GM19452 (cell line): Measurements from ENCODE around the gene SCLY.
A peak's percentile ranks its signal among the peaks of the same experiment; 100 is the strongest.
"Not testable (repeated sequence)": the region's sequence is repeated elsewhere in the genome, so short reads cannot be mapped to it uniquely, and the experiment has no call there.

Experiments
- ATAC-seq: cut with Tn5 transposase; IDR thresholded peaks from one replicate; pipeline ENCODE4 v1.9.1; 2021; ENCODE audit not compliant: unreplicated experiment

SCLY gene, protein sequence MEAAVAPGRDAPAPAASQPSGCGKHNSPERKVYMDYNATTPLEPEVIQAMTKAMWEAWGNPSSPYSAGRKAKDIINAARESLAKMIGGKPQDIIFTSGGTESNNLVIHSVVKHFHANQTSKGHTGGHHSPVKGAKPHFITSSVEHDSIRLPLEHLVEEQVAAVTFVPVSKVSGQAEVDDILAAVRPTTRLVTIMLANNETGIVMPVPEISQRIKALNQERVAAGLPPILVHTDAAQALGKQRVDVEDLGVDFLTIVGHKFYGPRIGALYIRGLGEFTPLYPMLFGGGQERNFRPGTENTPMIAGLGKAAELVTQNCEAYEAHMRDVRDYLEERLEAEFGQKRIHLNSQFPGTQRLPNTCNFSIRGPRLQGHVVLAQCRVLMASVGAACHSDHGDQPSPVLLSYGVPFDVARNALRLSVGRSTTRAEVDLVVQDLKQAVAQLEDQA

DNA sequence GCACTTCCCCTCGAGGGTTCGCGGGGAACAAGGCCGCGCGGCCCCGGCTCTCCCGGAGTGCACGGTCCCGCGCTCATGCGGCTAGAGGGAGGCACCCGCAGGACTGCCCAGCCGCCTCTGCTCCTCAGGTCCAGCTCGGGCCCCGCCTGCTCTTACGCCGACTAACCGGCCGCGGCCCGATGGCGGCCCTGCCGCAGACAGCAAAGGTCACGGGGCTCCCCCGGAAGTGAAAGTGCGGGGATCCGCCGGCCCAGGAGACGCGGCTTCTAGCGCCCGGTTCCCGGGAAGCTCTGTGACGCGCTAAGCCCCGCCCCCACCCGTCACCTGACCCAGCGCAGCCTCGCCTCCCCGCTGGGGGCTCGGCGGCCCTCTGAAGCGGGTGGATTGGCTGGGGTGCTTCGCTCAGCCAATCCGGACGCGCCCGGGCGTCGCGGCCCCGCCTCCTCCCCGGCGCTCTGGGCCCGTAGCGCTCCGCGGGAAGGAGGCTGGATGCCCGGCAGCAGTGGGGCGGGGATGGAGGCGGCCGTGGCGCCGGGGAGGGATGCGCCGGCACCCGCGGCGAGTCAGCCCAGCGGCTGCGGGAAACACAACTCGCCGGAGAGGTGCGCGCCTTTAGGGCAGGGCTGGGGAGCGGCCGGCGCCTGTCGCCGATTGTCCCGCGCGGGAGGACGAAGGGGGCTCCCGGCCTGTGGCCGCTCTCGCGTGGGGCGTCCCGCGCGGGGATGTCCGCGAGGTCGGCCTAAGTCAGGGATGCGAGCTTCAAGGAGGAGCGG lies at the start of gene SCLY:
SCLY (plus strand) TSS at position 460 of the 773 bp plus-strand sequence; CDS start at position 514, 54 bp downstream.
- ATAC-seq = peak; percentile 95

DNA sequence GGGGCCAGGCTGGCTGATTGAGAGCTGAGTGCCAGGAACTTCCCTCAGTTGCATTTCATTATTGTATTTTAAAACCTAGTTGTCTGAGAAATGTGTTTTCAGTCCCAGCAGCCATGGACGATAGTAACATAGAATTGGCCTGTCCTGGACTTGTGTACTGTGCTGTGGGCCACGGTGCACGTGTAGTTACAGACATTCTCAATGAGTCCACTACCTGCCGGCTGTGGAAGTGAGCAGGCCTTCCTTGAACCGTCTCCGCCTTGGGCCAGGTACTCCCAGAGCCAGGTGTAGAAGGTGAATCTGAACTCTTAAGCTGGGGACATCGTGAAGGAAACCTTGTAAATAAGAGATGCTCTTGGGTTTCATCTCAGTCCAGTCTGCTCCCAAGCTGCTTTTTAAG lies 47.0 kb upstream of the SCLY start:
- ATAC-seq = no peak

DNA sequence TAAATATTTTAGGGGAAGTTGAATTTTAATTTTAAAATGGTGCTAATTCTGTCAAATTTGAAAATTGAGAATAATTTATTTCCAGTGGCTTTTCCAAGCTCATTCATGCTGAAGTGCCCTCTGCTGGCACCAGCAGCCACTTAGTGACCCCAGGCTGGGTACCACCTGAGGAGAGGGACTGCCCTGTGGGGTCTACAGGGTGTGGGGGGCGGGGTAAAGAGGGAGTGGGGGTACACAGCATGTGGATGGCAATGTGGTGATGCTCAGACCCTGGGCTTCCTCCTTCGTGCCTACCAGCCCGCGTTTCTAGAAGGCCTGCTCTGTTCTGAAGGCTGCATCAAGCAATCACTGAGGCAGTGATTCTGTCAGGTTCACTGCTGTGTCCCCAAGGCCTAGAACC lies 45.1 kb upstream of the SCLY start:
- no peak for ATAC-seq

DNA sequence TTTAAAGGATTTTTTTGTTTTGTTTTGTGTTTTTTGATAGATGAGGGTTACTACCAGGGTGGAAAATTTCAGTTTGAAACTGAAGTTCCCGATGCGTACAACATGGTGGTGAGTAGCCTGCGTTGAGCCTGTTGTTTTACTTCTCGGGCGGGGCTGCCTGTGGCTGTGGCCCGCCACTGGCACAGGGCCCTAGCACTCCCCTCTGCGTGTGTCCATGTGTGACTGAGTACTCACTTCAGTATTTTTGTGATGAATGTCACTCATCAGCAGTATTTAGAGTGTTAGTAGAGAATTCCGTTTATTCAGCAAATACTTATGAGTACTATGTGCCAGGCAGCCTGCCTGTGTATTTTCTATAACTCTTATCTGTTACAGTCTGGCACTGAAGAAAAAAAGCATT lies 44.3 kb upstream of the SCLY start:
- ATAC-seq = no peak

DNA sequence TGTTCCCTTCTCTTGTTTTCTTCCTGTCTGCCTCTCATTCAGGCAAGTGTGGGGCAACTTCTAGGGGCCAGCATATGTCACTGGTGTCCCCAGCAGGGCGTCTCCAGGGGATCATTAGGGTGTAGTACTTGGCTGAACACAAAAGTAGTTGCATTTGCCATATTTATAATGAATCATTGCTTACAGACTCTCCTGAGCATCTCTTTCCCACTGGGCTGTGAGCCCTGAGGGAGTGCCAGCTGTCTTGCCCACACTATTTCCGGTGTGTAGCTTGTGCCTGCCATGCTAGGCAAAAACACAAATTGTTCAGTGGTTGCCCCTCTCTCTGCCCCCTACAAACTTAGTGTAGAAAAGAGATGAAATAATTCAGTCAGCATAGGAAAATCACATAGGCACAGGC lies 40.8 kb upstream of the SCLY start:
- ATAC-seq = no peak

DNA sequence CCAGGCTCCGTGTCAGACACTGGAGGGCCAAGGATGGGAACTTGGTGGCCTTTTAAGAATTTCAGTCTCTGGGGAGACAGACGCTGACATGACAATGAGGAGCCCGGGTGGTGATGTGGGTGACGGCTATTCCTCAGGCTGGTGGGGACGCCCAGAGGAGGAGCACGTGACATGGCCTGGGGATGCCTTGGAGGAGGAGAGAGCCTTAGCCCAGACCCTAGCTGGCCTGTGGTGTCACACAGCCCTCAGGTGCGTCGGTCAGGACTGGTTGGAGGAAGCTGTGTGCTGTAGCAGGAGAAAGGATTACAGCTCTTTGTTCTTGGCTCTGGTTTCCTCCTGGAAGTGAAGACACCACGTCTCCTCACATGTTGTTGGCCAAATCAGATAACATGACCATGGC lies 40.0 kb upstream of the SCLY start:
- no peak for ATAC-seq

DNA sequence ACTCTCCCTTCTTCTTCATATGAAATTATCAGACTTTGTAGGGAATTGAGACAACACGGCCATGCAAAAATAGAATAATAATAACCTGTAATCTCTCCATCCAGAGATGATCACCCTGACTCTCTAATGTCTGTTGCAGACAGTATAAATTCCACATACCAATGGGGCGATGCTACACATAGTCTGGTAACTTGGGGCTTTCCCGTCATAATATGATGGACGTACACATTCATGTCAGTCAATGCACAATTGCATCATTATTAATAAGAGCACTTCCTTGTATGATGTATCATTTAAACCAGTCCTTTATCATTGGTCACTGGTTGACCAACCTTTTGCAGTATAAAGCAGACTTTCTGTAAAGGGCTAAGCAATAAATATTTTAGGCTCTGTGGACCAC lies 39.5 kb upstream of the SCLY start:
- ATAC-seq = no peak

DNA sequence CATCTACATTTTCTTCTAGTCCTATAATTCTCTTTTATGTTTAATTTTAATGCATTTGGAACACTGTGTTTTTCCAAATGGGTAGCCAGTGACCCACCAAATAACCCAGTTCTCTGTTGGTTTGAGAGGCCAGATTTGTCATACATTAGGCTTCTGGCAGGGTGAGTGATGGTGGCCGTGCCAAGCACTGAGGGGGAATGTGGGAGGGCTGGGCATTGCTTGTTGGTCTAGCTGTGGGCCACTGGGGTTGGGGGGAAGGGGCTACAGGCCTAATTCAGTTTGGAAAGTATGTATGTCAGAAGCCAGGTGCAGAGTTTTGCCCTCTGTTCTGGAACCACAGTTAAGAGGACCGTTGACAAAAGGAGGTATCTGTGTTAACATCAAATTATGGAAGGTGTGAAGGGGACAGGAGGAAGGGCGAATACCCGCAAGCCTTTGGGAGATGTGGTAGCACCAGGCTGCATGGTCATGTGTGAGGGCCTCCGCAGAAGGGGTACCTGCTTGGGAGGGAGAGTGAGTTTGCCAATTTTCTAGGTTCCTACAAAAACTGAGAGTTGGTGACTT lies 38.1 kb upstream of the SCLY start:
- ATAC-seq = no peak

DNA sequence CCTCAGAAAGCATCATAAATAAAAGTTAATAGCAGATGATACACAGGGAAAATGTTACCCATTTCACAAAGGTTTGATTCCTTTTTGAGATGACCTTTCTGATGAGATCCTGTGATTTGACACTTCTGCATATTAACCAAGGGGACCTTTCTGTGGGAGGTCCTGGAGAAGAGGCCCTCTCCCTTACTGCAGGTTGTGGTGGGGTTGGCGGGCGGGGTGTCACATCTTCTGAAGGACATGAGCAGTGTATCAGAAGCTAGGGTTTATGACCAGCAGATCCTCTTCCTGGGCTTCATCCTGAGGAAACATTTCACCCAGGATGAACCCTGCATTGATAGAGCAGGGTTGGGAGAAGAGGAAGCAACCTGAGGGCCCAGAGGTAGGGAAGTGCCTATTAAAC lies 37.2 kb upstream of the SCLY start:
- no peak for ATAC-seq

DNA sequence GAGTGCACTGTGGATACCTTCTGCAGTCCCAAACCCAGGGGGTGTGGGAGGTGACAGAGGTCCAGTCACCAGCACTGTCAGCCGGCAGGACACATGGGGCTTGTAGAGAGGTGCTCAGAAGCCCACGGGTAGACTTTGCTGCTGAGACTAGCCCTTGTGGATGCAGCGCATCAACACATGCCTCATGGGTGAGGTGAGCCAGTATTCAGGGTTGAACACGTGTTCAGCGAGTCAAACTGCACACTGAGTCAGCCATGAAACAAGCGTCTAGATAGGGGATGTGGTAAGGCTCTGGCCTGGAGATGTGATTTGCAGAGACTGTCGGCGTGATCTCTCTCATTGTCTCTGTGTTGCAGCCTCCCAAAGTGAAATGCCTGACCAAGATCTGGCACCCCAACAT lies 35.8 kb upstream of the SCLY start:
- ATAC-seq = no peak

DNA sequence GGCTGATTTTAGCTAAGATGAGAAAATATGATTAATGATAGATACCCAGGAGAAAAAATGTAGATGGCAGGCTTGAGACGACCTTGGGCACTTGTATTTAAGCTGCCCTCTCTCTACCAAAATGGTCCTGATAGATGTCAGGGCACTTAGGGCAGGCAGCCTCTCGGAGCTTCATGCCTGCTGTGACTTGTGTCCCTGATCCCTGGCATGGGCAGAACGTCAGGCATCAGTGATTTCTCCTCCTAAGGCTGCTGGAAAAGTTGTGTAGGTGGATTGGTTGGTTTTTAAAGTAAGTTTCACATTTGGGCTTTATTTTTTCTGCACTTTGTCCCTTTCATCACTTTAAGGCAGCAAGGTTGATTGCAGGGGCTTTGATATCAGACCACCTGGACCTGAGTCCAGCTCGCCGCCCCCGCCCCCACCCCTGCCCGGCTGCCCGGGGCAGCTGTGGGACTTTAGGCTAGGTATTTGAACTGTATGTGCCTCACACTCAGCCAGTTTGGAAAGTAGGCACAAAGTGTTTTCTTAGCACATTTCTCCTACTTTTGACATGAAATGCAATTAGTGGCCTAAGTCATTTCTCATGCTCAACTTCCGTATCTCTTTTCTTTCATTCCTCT lies 35.0 kb upstream of the SCLY start:
- no peak for ATAC-seq

DNA sequence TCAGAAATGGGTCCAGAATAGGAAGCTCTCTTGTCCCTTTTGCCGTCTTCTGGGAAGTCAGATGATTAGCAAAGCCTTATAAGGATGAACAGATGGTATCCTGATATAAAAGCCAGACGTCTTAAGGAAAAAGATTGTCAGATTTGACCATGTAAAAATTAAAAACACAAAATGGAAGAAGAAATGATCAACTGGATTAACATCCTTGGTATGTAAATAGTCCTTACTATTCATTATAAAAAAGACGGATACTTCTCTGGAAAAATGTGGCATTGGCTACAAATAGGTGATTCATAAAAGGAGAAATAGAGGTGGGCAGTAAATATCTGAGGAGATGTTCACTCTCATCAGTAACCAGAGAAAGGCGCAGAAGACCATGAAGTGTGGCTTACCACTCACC lies 33.7 kb upstream of the SCLY start:
- no peak for ATAC-seq

DNA sequence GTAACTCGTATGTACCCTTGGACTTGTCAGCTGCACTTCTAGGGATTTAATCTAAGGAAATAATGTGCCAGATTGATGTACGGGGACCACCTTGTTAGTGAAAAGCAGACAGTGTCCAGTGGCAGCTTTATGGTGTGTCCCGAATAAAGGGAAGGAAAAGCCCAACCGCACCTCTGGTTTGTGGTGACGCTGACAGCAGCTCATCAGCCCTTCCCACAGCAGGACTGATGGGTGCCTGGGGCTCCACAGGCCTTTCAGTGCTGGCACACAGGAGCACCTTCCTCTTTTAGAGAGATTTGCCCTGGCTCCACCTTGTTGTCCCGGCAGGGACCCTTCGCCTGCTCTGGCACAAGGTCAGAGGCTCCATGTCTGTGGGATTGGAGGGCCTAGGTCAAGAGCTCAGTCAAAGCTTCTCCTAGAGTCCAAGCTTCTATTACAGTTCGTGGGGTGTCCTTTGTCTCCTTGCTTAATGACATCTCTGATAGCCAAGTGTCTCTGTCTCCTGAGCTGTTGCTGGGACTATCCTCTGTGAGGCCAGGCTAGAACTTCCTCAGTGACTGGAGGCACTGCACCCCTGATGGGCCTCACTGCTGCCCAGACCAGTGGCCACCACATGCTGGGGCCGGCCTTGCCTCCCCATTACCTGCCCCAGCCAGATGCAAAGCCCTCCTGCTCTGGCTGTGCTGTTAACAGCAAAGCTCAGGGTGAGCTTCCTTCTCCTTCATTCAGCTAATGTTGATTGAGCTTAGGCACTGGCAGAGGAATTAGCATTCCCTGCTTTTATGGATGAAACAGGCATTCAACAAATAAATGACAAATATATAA lies 33.0 kb upstream of the SCLY start:
- ATAC-seq = no peak

DNA sequence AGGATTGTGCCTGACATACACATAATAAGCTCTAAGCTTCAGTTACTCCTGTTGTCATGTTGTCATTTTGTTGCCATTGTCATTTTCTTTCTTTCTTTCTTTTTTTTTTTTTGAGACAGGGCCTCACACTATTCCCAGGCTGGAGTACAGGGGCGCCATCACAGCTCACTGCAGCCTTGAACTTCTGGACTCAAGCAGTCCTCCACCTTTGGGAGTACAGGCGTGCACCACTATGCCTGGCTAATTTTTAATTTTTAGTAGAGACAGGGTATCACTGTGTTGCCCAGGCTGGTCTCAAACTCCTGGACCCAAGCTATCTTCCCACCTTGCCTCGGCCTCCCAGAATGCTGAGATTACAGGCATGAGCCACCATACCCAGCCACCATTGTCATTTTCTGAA lies 30.9 kb upstream of the SCLY start:
- ATAC-seq = no peak

DNA sequence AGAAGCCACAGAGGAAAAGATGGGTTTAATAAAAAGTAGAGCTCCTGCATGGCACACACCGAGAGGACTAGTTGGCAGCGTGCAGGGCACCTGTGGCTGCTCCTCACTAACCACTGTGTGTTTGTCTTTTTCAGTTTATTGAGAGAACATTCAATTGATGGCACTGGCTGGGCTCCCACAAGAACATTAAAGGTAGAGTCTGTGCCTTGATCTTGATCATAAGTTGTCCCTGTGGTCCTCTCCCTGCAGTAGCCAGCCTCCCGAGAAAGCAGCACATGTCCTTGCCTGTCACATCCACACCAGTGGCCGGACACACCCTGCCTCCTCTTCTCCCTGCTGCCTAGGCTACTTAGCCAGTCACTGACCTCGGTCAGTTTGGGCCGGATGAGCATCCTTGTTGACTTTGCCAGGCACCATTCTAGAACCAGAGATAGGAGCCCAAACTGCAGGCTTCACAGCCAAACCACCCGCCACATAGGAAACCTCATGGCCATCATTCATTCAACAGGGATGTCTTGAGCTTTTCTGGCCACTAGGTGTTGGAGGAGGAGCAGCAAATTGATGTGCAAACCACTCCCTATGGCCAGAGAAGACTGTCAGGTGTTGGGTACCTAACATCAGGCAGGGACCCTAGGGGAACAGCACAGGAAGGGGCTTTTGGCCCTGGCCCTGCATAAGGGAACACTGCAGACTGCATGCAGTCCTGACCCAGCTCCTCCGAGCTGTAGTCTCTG lies 30.2 kb upstream of the SCLY start:
- no peak for ATAC-seq

DNA sequence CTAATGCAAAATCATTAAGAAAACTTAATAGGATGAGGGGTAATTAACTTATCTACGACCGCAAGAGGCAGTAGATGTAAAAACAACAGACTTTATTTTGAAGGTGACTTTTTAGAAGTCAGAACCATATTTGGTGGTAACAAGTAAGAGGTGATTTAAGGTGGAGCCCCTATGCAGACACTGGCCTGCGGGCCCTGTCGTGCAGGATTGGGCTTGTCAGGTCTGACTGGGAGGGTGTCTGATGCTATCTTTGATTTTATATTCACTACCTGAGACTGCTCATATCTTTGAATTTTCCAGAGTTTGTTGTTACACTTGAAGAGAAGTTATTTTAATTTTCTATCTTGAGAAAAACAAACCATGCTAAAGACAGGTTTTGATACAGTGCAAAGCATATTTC lies 29.1 kb upstream of the SCLY start:
- no peak for ATAC-seq

DNA sequence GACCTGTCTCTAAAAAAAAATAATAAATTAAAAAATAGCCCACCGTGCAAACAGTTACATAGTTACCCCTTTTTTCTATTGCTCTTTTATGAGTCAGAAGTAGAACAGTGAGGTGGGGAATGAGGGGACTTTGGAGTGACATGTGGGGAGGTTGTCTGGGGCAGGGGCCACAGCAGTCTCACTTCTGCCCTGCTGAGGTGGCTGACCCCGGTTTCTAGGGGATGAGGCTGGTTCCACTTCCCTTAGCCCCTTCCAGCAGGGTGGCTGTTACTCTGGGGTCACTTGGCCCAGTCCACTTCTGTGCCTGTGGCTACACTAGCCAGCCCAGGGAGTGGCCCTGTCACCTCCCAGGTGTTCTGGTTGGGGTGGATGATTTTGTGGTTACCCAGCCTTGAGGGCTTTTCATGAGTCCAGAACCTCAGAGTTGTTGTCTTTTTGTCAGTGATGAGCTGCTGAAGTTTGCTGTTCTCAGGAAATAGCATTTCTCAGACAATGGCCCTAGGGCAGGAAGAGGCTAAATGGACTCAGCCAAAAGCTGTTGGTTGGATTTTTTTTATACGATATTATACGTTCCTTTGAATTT lies 28.0 kb upstream of the SCLY start:
- ATAC-seq = no peak

DNA sequence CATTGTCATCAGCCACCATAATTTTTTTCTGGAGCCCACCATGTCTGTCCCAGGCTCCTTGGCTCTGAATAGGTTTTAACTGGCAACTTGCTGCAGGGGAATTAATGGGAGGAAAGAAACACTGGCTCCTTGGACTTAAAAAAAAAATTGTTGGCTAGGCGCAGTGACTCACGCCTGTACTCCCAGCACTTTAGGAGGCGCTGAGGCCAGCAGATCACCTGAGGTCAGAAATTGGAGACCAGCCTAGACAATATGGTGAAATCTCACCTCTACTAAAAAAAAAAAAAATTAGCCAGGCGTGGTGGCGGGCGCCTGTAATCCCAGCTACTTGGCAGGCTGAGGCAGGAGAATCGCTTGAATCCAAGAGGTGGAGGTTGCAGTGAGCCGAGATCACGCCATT lies 26.8 kb upstream of the SCLY start:
- ATAC-seq = not testable (repeated sequence)

DNA sequence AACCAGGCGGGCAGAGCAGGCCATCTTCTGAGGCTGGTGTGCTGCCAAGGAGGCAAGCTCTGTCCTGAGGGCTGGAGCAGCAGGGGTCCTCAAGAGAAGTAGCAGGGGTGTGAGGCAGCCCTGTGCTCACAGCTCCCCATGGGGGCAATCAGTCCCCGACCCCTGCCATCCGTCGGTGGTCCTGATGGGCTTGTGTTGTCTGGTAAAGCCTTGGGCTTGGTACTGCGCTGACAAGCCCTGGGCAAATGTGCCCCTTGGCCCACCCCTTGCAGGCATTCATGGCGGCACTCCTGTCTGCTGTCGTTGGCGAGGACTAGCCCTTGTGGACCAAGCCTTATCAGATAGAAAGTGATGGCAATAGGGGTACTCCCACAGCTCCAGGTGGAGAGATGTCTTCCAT lies 22.6 kb upstream of the SCLY start:
- ATAC-seq = no peak

DNA sequence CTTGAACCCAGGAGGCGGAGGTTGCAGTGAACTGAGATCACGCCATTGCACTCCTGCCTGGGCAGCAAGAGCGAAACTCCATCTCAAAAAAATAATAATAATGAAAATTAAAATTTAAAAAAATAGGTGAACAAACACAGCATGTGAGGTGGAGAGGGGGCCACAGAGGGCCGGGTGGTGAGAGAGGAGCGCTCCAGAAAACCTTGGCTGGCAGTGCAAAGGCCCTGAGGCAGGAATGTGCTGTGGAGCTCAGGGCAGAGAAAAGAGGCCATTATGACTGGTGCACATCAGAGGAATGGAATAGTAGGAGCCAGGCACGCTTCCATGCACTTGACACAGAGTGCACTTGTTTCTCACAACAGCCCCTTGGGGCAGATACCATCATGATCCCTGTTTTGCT lies 21.6 kb upstream of the SCLY start:
- ATAC-seq = no peak
